Measurements from ENCODE around the gene ZNF75A.
"Not testable (repeated sequence)": the region's sequence is repeated elsewhere in the genome, so short reads cannot be mapped to it uniquely, and the experiment has no call there.

ZNF75A gene

DNA sequence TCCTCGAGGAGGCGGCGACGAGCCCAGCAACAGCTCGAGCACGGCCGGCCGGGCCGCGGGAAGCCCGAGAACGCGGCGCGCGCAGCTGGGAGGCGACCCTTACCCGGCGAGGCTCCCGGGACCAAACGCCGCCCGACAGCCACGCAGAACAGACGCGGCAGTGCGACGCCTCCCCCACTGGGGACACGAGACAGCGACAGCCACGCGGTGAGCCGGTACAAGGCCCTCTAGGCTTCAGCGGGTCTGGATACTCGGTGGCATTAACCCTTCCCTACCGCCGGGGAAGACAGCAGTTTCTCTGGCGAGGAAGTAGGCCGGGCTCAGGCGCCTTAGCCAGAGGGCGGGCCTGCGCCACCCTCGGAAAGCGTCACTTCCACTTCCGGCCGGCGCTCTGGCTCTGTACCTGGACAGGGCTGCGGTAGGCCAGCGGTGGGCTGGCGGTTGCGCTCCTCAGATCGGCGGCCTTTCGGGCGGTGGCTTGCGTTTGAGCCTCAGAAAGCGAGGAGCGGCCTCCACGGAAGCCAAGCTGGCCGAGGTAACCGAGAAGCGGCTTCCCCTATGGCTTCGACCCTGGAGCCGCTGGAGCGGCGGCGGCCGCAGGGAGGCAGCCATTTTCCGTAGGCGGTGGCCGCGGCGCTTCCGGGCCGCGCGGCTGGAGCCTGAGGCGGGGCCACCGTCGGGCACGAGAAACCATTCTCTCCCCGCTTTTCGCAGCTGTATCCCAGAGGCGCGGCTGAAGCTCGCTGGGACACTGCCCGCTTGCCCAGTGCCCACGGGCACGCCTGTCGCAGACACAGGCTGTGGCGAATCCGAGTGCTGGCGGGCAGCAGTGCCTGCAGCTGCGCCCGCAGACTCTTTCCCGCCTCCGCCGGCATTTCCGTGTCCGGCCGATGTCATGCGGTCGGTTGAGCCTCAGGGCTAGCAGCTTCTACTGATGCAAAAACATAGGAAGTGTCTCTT, at the start of gene ZNF75A, which contains the start of gene TIGD7:
Gene ZNF75A, plus strand, starts transcription at position 389 of the 960 bp plus-strand sequence. CDS start 2,932 bp downstream, outside the sequence.
Gene TIGD7, minus strand, starts transcription at position 322 of the 960 bp plus-strand sequence. CDS start 4,816 bp downstream, outside the sequence.
- peak; percentile 66 to 71 for DNase-seq (ENCODE audit: low read depth in 2 of 2)

DNA sequence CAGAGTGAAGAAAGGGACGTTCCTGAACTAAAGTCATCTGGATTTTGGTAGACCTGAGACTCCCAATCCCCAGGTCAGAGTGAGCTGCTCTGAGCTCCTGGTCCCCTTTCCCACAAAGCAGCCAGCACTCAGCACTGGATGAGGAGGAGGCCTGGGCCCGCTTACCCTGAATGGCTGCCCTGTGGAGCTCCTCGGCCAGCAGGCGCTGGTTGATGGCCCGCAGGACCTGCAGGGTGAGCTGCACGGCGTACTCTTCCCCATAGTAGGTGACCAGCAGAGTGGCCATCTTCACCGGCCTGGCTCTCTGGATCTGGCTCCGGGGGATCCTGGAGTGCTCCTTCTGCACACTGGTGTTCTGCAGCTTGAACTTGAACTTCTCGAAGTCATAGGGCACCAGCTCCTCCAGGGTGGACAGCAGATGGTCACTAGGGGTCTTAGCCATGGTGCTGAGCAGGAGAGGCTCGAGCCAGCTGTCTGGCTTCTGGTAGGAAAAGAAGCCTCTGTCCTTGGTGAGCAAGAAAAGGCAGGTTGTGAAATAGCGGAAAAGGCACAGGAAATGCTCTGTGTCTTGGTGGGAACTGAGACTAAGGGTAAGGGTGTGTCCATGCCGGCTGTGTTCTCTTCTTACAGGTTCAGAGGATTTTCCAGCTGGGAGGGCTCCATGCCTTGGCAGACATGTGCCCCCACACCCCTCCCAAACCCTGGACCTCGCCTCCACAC, 49.0 kb upstream of the ZNF75A start, which contains the start of gene MEFV:
Gene MEFV, minus strand, starts transcription at position 488 of the 720 bp plus-strand sequence. Its CDS starts 46 bp downstream, at position 442.
- DNase-seq (ENCODE audit: low read depth in 2 of 2): no peak

GRCh38 chr16:3256866-3257465, 48.3 kb upstream of the ZNF75A start:
- DNase-seq (ENCODE audit: low read depth in 2 of 2): no peak

DNA sequence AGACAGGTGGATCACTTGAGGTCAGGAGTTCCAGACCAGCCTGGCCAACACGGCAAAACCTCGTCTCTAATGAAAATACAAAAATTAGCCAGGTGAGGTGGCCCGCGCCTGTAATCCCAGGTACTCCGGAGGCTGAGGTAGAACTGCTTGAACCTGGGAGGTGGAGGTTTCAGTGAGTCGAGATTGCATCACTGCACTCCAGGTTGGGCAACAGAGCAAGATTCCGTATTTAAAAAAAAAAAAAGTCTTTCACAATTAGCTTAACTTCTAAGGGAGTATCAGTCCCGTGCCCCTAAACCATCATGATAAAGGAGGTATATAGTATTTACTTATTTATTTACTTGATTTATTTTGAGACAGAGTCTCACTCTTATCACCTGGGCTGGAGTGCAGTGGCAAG, 45.5 kb upstream of the ZNF75A start:
- DNase-seq (ENCODE audit: low read depth in 2 of 2): no peak

DNA sequence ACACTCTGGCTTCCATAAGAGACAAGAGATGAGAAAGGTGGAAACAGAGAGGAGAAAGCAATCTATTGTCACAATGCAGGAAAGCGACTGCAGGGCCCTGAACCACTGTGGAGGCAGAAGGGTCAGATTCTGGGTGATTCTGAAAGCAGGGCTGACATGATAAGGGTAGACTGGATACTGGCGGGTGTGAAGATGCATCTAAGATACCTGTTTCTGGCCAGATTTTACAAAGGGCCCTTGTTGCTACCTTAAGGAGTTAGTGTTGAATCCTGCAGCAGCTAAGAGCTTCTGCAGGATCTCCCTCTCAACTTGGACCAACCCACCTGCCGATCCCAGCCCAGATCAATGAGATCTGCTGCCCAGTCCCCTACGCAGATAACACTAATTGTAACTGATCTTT, 42.8 kb upstream of the ZNF75A start:
- DNase-seq (ENCODE audit: low read depth in 2 of 2): no peak

GRCh38 chr16:3264137-3265036, 40.9 kb upstream of the ZNF75A start:
- DNase-seq (ENCODE audit: low read depth in 2 of 2): peak; percentile 92 to 98

GRCh38 chr16:3266873-3267537, 38.3 kb upstream of the ZNF75A start:
- DNase-seq (ENCODE audit: low read depth in 2 of 2): no peak

DNA sequence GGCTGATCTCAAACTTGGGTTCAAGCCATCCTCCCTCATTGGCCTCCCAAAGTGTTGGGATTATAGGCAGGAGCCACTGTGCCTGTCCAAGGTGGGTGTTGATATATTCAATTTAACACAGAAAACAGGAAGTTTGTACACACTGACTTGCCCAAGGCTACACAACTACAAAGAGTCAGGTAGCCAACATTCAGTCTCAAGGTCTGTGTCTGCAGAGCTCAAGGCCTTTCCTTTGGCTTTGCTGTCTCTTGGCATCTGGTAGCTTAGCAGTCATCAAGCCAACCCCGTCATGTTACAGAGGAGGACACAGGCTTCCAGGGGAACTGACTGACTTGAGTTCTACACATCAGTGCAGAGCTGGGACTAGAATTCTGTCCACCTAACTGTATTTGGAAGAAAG, 37.0 kb upstream of the ZNF75A start:
- DNase-seq (ENCODE audit: low read depth in 2 of 2): no peak

GRCh38 chr16:3270718-3271117, 34.6 kb upstream of the ZNF75A start:
- not testable (repeated sequence) for DNase-seq (ENCODE audit: low read depth in 2 of 2)

- not testable (repeated sequence) for DNase-seq (ENCODE audit: low read depth in 2 of 2)
Measured at GRCh38 chr16:3271281-3271680, 34.0 kb upstream of the ZNF75A start.

GRCh38 chr16:3274490-3274889, 30.8 kb upstream of the ZNF75A start:
- DNase-seq (ENCODE audit: low read depth in 2 of 2): no peak

DNA sequence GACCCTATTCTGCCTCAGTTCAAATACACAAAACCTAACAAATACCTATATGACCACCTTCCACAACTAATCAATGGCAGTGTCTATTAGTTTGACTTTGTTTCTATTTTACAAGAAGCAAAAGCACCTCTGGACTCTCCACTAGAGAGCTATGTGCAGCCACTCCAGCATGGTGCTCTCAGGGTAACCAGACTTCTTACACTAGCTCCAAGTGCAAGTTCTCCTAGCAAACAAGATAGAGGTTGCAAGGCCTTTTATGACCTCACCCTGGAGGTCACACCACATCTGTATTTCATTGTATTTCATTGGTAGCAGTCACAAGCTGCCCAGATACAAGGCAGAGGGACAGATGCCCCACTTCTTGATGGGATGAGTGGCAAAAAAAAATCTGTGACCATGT, 30.4 kb upstream of the ZNF75A start:
- DNase-seq (ENCODE audit: low read depth in 2 of 2): no peak

GRCh38 chr16:3276679-3277078, 28.6 kb upstream of the ZNF75A start:
- no peak for DNase-seq (ENCODE audit: low read depth in 2 of 2)

GRCh38 chr16:3281222-3281820, 24.0 kb upstream of the ZNF75A start:
- no peak for DNase-seq (ENCODE audit: low read depth in 2 of 2)

DNA sequence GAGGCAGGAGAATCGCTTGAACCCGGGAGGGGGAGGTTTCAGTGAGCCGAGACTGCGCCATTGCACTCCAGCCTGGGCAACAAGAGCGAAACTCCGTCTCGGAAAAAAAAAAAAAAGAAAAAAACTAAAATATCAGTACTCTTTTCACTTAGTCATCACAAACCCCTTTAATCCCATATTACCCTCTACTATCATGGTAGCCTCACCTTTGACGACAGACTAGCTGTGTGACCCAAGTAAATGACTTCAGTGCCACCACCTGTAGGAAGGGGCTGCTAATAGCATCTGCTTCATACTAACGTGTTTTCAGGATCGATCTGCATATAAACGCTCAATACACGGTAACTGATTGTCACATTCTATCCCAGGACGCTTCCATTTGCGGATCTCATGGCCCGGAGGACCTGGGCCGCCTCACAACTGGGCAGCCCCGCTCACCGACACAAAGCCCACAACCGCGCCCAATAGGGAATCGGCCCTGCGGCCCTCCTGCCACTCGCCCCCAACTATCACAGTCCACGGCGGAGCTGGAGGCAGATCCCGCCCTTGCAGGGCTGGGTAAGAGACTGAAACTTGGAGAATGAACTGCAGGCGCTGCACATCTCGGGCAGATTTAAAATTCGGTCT, 23.1 kb upstream of the ZNF75A start:
- DNase-seq (ENCODE audit: low read depth in 2 of 2): no peak

DNA sequence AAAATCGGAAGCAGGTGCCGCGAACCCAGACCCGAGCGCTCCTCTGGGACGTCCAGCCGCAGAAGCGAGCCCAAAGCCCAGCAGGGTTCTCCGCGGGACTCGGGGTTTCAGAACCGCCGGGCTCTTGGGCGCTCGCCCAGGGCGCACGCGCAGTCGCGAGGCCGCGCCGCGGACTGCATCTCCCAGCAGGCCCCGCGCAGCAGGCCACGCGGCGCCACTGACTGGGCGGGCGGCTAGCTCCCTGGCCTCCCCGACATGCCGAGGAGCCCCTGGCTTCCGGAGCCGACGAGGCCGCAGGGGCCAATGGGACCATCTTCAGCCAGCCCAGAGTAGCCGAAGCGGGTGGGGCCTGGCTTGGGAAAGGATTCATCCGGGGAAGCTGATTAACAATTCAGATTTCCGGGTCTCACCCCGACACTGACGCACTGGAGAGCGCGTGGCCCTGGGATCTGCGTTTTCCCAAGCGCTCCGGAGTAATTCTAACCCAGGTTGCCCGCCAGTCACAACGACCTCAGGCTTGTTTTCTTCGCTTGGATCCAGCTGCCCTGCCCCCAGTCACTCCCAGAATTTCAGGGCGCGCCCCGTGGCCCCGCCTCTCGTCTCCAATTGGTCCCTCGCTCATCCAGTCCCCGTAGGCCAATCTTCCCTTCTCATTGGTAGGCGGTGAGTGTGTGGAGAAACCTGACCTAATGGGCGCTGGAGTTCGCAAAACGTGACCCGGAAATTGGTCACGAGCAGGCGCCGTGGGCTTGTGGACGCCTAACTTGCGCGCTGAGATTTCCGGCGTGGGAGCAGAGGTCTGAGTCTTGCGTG, 22.4 kb upstream of the ZNF75A start, which contains the start of gene ZNF263:
Gene ZNF263, plus strand, starts transcription at position 762 of the 813 bp plus-strand sequence. CDS start 328 bp downstream, outside the sequence.
- peak; percentile 87 for DNase-seq (ENCODE audit: low read depth in 2 of 2)

DNA sequence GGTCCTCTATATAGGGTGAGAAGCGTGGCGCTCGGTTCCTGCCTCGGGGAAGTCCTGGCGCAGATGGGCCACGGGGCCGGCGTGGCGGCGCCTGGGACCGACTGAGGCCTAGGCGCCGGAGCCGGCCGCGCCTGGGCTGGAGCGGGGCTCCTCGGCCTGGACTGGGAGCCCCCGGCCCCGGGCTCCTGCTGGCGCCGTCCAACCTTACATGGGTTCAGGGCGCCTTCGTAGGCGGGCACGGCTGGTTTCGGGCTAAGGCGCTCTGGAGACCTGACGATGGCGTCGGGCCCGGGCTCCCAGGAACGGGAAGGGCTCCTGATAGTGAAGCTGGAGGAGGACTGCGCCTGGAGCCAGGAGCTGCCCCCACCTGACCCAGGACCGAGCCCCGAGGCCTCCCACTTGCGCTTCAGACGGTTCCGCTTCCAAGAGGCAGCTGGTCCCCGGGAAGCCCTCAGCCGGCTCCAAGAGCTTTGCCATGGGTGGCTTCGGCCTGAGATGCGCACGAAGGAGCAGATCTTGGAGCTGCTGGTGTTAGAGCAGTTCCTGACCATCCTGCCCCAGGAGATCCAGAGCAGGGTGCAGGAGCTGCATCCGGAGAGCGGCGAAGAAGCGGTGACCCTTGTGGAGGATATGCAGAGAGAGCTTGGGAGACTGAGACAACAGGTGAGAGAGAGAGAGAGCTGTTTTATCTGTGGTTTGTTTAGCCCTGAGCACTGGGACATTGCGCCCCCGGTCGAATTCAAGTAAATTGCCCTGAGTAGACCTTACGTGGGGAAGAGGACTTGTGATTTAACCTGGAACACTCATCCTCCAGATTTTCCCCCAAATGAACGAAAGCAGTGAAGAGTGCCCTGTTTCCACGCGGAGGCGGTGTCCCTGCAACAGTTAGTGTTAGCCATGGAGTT, 21.5 kb upstream of the ZNF75A start:
- DNase-seq (ENCODE audit: low read depth in 2 of 2): no peak

Measured in stimulated activated CD4-positive, alpha-beta T cell treated with anti-CD3 and anti-CD28 coated beads, Interleukin-1b, Interleukin-23, amount 100 ng/mL, for 4 hours (primary cell).